HG02642 (cell line): ENCODE results near the gene RHOT1.
"Not testable (repeated sequence)": the region's sequence is repeated elsewhere in the genome, so short reads cannot be mapped to it uniquely, and the experiment has no call there.

Experiments
- ATAC-seq: cut with Tn5 transposase; IDR thresholded peaks from one replicate; pipeline ENCODE4 v1.9.1; 2021; ENCODE audit warnings: mild to moderate bottlenecking; ENCODE audit not compliant: unreplicated experiment, poor library complexity

The RHOT1 gene

DNA sequence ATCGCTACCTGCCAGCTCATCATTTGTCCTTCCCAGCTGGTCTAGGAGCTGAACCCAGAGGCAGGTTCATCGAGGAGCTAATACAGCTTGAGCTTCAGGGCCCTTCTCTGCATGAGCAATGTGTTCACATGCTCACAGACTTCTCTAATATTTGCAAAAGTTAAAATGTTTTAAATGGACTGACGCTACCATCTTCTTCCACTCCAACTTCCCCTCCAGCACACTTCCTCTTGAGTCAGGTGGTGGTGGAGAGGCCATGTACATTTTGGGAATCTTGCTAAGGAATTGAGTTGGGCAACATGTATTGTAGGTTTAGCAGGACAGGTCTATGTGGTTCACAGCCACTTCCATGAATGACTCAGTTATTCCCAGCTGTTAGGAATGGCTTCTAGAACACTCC lies 21.6 kb upstream of the RHOT1 start:
- no peak for ATAC-seq

DNA sequence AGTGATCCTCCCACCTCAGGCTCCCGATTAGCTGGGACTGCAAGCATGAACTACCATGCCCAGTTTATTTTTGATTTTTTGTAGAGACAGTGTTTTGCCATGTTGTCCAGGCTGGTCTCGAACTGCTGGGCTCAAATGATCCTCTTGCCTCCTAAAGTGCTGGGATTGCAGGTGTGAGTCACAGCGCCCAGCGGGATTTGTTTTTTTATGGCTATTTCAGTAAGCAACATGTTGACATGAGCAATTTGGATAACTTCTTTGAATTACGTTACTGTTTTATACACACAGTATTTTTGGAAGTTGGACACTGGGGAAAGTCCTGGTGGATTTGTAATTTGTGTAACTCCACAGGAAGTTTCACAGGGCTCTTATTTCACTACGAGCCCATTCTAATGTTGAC lies 18.5 kb upstream of the RHOT1 start:
- ATAC-seq: no peak

DNA sequence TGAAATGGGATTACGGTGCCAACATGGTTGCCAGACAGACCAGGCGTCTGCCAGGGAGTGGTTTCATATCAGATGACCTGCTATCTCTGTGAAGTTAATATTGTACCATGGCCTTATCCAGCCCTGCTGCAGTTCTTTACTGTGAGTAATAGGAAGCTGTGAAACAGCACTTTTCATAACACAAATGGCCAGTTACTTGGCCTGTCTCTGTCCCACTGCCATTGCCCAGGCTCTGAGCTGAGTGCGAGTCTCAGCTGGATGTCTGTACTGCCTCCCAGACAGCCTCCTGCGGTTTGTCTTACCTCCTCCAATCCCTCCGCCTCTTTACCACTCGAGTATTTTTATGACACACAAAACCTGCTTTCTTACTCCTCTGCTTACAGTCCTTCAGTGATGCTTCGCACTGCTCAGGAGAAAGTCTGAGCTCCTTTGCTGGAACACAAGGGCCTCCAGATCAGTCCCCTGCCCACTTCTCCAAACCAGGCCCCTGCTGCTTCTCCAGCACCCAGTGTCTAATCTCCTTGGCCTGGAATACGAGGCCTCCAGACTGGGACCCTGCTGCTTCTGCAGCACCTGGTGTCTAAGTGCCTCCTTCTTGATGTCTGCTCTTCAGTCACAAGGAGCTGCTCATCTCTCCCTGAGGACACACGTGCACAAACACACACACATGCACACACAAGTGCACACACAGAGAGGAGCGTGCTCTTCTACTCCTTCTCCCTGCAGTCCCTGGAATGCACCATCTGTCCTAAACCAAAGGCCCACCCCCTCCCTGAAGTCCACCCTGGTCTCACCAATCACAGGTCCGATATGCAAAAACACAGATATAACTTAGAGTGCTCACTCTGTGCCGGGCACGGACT lies 17.1 kb upstream of the RHOT1 start:
- no peak for ATAC-seq

- ATAC-seq: no peak
These were observed 16.5 kb upstream of the RHOT1 start for GRCh38 chr17:32125848-32126153.

DNA sequence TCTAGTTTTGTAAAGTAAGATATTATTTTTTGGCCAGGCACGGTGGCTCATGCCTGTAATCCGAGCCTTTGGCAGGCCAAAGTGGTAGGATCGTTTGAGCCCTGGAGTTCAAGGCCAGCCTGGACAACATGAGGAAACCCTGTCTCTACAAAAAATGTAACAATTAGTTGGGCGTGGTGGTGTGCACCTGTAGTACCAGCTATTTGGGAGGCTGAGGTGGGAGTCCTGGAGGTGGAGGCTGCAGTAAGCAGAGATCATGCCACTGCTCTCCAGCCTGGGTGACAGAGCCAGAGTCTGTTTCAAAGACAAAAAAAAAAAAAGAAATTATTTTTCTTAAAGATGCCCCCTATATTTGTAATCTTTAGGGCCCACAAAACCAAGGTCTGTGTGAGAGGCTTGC lies 16.0 kb upstream of the RHOT1 start:
- ATAC-seq: no peak

GRCh38 chr17:32126746-32127145 lies 15.6 kb upstream of the RHOT1 start:
- no peak for ATAC-seq

DNA sequence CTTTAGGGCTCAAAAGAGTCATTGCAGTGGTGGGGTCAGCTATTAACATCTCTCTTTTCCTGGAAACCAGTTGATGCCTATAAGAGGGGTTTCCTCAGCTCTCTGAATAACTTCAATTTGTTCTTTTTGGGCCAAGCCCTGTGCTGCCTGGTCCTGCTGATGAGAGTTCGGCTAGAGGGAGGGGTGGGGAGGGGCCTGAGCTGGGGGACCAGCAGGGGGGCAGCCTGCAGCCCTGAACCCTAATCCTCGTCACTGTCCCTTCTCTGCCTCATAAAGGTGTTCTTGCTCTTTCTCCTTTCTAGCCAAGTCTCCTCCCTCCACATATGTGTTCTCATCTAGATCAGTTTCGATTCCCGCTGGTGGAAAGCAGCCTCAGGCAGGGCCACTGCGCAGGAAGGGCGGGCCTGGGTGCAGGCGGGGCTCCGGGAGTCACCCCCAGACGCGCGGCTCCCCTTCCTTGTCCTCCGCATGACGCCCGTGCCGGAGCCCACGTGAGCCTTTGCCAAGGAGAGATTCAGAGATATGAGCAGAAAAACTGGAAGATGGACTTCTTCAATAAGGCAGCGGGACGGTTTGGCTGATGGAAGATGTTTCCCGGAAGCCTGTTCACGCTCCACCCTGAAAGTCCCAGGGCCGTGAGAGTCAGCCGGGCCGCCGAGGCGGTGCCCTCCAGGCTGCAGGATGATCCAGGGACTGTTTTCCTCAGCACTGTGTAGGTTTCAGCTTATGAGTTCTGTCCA lies 15.0 kb upstream of the RHOT1 start:
- peak; percentile 89 for ATAC-seq

DNA sequence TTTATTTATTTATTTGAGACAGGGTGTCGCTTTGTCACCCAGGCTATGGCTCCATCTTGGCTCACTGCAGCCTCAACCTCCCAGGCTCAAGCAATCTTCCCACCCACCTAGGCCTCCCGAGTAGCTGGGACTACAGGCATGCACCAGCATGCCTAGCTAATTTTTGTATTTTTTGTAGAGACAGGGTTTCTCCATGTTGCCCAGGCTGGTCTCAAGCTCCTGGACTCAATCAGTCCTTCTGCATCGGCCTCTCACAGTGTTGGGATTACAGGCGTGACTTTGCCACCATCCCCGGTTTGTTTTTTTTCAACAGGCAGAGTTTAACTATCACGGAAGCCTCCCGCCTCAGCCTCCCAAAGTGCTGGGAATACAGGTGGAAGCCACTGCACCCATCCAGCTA lies 13.8 kb upstream of the RHOT1 start:
- not testable (repeated sequence) for ATAC-seq

GRCh38 chr17:32135497-32136117 lies 6.7 kb upstream of the RHOT1 start:
- ATAC-seq: not testable (repeated sequence)

DNA sequence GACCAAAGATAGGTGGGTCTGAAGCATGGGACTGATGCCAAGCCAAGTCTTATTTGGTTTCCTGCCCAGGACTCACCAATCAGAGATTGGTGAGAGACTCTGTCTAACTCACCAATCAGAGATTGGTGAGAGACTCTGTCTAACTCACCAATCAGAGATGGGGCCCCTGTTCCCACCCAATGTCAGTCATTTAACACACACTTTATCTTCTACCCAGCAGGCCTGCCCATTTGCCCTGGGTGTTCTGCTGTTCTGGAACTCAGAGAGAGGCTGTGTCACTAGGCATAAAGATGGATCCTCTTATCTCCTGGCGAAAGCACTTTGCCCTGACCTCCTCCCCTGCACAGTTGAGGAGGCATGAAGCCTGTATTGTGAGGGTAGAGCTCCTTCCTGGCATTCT lies 5.4 kb upstream of the RHOT1 start:
- ATAC-seq: no peak

GRCh38 chr17:32139504-32139903 lies 2.8 kb upstream of the RHOT1 start:
- ATAC-seq: not testable (repeated sequence)

DNA sequence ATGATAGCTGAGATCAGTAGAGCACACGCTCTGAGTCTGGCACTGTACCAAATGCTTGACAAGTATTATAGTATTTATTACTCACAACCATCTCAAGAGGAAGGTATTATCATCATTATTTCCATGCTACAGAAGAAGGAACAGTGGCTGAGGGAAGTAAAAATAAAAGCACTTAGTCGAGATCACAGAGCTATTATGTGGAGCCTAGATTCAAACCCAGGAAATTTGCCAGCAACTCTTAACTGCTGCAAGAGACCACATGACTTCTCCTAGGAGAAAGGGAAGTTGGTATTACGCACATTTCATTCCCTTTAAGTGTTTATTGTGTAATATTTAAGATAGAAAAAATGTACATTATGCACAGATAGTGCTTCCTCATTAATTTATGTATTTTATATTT lies 1.0 kb upstream of the RHOT1 start:
- ATAC-seq: no peak

DNA sequence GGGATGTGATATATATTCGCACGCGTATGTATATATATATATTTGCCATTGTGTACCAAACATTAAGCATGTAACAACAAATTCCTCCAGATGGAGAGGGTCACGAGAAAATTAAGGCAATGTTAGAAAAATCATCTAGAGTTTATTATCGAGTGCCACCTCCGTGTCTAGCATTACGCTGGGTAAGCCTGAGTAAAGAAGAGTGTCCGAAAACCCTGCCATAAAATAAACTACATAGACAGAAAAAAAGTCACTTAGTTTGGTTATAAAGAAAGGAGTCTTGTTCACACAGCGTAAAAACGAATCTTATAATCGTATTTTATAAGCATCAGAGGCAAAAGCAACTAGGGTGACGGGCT lies 644 bp upstream of the RHOT1 start:
- ATAC-seq: no peak

GRCh38 chr17:32142857-32143526 lies 690 bp downstream of the RHOT1 start:
- ATAC-seq: peak; percentile 6

GRCh38 chr17:32143527-32143870 lies 1.2 kb downstream of the RHOT1 start:
- no peak for ATAC-seq

- ATAC-seq: not testable (repeated sequence)
These were observed 2.1 kb downstream of the RHOT1 start for GRCh38 chr17:32144442-32144841.

- ATAC-seq: no peak
These were observed 6.0 kb downstream of the RHOT1 start for GRCh38 chr17:32148351-32148750.

GRCh38 chr17:32150358-32150757 lies 8.1 kb downstream of the RHOT1 start:
- no peak for ATAC-seq

- ATAC-seq: no peak
These were observed 9.8 kb downstream of the RHOT1 start for GRCh38 chr17:32152130-32152529.

- no peak for ATAC-seq
These were observed 13.6 kb downstream of the RHOT1 start for GRCh38 chr17:32155896-32156295.

DNA sequence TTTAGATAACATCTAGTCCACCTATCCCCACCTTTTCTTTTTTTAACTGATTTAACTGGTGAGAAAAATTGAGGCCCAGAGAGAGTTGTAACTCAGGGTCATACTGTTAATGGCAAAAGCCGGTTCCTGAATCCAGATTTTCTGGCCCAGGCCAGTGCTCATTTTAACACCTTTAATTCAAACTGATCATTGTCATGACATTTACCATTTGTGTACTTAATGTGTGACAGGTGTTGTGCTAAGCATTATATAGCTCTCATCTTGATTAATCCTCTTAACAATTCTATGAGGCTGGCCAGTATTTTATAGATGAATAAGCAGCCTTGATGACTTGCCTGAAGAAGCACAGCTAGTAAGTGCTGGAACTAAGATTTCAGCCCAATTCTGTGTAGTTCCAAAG lies 14.4 kb downstream of the RHOT1 start:
- ATAC-seq: no peak
